H1 (cell line): Measurements from ENCODE around the gene UCHL1. TPM values are rescaled to one million over a fixed set of nuclear protein-coding genes. Genes with fewer than 3 reads are reported as not detected.

Experiments
- CTCF ChIA-PET: fragments of 300-600 bp; sonication (Branson Sonifier 250); formaldehyde crosslinking; loops from one replicate; lab custom pipeline; 2021; ENCODE audit not compliant: partially characterized antibody; lab: Charles Lee
- POLR2A ChIA-PET: fragments of 300-600 bp; sonication (Branson Sonifier 250); formaldehyde crosslinking; loops from one replicate; lab custom pipeline; 2021; ENCODE audit warnings: inconsistent platforms; ENCODE audit not compliant: partially characterized antibody; lab: Charles Lee
- DNase-seq, 2 experiments: peaks; one replicate each; pipeline versions ENCODE4 v3.0.0 to v3.0.0-alpha.2; 2010 to 2022; ENCODE audit warnings: low spot score in 2 of 2, low read depth in 1 of 2, mixed read lengths in 1 of 2
- FAIRE-seq: peaks from 2 replicates; lab custom pipeline; 2011; peaks lifted over from hg19 to GRCh38; lab: Jason Lieb, UNC
- H2AFZ ChIP-seq: 2 replicates; pipeline ENCODE4 v1.8.1; 2012; ENCODE audit warnings: low read length, inconsistent platforms
- H2AK5ac ChIP-seq: 2 replicates; pipeline ENCODE4 v1.6.1; 2013; ENCODE audit warnings: low read depth, low read length
- H2BK120ac ChIP-seq: replicated peaks from 2 replicates; pipeline ENCODE3; 2013; ENCODE audit warnings: low read depth, low read length, inconsistent platforms
- H2BK12ac ChIP-seq: 2 replicates; pipeline ENCODE4 v1.6.1; 2013; ENCODE audit warnings: low read depth, low read length
- H2BK15ac ChIP-seq: 2 replicates; pipeline ENCODE4 v1.6.1; 2013; ENCODE audit warnings: low read length
- H2BK20ac ChIP-seq: 2 replicates; pipeline ENCODE4 v1.6.1; 2013; ENCODE audit warnings: low read length
- H2BK5ac ChIP-seq: 2 replicates; pipeline ENCODE4 v1.6.1; 2013; ENCODE audit warnings: low read depth, low read length
- H3K14ac ChIP-seq: 2 replicates; pipeline ENCODE4 v1.6.1; 2013; ENCODE audit warnings: inconsistent platforms; ENCODE audit not compliant: insufficient read length
- H3K18ac ChIP-seq: 2 replicates; pipeline ENCODE4 v1.6.1; 2013; ENCODE audit warnings: low read length; ENCODE audit errors: extremely low read depth
- H3K23ac ChIP-seq: 2 replicates; pipeline ENCODE4 v1.6.1; 2013; ENCODE audit warnings: inconsistent platforms; ENCODE audit not compliant: insufficient read length
- H3K23me2 ChIP-seq: 2 replicates; pipeline ENCODE4 v1.6.1; 2013; ENCODE audit warnings: low read depth, low read length
- H3K27ac ChIP-seq: 2 replicates; pipeline ENCODE4 v1.6.1; 2011; ENCODE audit warnings: low read depth, low read length, inconsistent platforms
- H3K27me3 ChIP-seq, 4 experiments: replicated peaks in 1 of 4; 1 replicate in 1 of 4; 2 replicates in 3 of 4; pipeline versions ENCODE4 v1.6.1 to v1.8.1; 2011 to 2013; ENCODE audit warnings: low read length in 3 of 4, mild to moderate bottlenecking in 3 of 4, inconsistent platforms in 2 of 4, mixed read lengths in 2 of 4, moderate library complexity in 1 of 4; ENCODE audit not compliant: control insufficient read depth in 3 of 4, insufficient read depth in 3 of 4; ENCODE audit errors: extremely low read depth in 1 of 4
- H3K36me3 ChIP-seq, 4 experiments: 2 replicates each; pipeline versions ENCODE4 v1.6.1 to v1.8.1; 2011 to 2013; ENCODE audit warnings: mild to moderate bottlenecking in 4 of 4, low read length in 3 of 4, moderate library complexity in 2 of 4, control low read depth in 1 of 4, inconsistent platforms in 1 of 4; ENCODE audit not compliant: insufficient read depth in 4 of 4, control insufficient read depth in 2 of 4
- H3K4ac ChIP-seq: replicated peaks from 2 replicates; pipeline ENCODE3; 2013; ENCODE audit warnings: low read length, low read depth, mixed read lengths, inconsistent platforms; ENCODE audit not compliant: insufficient read length
- H3K4me1 ChIP-seq, 4 experiments: replicated peaks in 1 of 4; 1 replicate in 1 of 4; 2 replicates in 3 of 4; pipeline versions ENCODE4 v1.6.1 to v1.8.1; 2011 to 2013; ENCODE audit warnings: low read length in 3 of 4, inconsistent platforms in 2 of 4, mixed read lengths in 1 of 4; ENCODE audit not compliant: insufficient read depth in 4 of 4, control insufficient read depth in 3 of 4
- H3K4me2 ChIP-seq, 2 experiments: 2 replicates each; pipeline versions ENCODE4 v1.6.1 to v1.8.1; 2011 to 2013; ENCODE audit warnings: low read depth in 2 of 2, low read length in 2 of 2, control low read depth in 1 of 2, inconsistent platforms in 1 of 2, mild to moderate bottlenecking in 1 of 2; ENCODE audit not compliant: insufficient read depth in 1 of 2
- H3K4me3 ChIP-seq, 4 experiments: fragments of 200-600, 300-600 bp in 1 of 4; sonication (generic), shearing (Covaris generic), sonication (Bioruptor Twin) in 1 of 4; 2 replicates each; pipeline versions ENCODE4 v1.5.1 to v1.8.1; 2011 to 2016; ENCODE audit warnings: low read length in 4 of 4, low read depth in 3 of 4, control low read depth in 2 of 4, inconsistent platforms in 2 of 4, mild to moderate bottlenecking in 2 of 4, mixed read lengths in 1 of 4, moderate library complexity in 1 of 4; ENCODE audit not compliant: insufficient read depth in 2 of 4; ENCODE audit errors: extremely low read depth in 1 of 4
- H3K56ac ChIP-seq: replicated peaks from 2 replicates; pipeline ENCODE3; 2013; ENCODE audit warnings: low read depth, mild to moderate bottlenecking, mixed read lengths, low read length, inconsistent platforms; ENCODE audit not compliant: insufficient read length
- H3K79me1 ChIP-seq: 2 replicates; pipeline ENCODE4 v1.6.1; 2013; ENCODE audit warnings: low read depth, low read length, control low read depth
- H3K79me2 ChIP-seq, 2 experiments: 2 replicates each; pipeline versions ENCODE4 v1.6.1 to v1.8.1; 2012 to 2013; ENCODE audit warnings: low read length in 2 of 2, mild to moderate bottlenecking in 2 of 2, inconsistent platforms in 1 of 2; ENCODE audit not compliant: insufficient read depth in 2 of 2, control insufficient read depth in 1 of 2
- H3K9ac ChIP-seq, 4 experiments: replicated peaks in 1 of 4; 1 replicate in 1 of 4; 2 replicates in 3 of 4; pipeline versions ENCODE4 v1.6.1 to v1.8.1; 2011 to 2013; ENCODE audit warnings: low read depth in 3 of 4, low read length in 3 of 4, control low read depth in 2 of 4, mild to moderate bottlenecking in 2 of 4, moderate library complexity in 2 of 4, inconsistent platforms in 1 of 4; ENCODE audit errors: extremely low read depth in 1 of 4
- H3K9me3 ChIP-seq, 2 experiments: 2 replicates each; pipeline versions ENCODE4 v1.6.1 to v1.8.1; 2012 to 2013; ENCODE audit warnings: mild to moderate bottlenecking in 2 of 2, moderate library complexity in 2 of 2, control low read depth in 1 of 2, inconsistent platforms in 1 of 2, low read depth in 1 of 2, low read length in 1 of 2, mixed read lengths in 1 of 2; ENCODE audit not compliant: insufficient read depth in 2 of 2
- H4K20me1 ChIP-seq, 2 experiments: replicated peaks in 1 of 2; 2 replicates each; pipeline versions ENCODE3 to v1.8.1; 2011 to 2013; ENCODE audit warnings: inconsistent platforms in 2 of 2, low read length in 2 of 2, mild to moderate bottlenecking in 1 of 2; ENCODE audit not compliant: insufficient read depth in 2 of 2, control insufficient read depth in 1 of 2
- H4K5ac ChIP-seq: 2 replicates; pipeline ENCODE4 v1.6.1; 2013; ENCODE audit warnings: low read length, low read depth, mixed read lengths, inconsistent platforms; ENCODE audit not compliant: insufficient read length
- H4K8ac ChIP-seq: 2 replicates; pipeline ENCODE4 v1.8.0; 2013; ENCODE audit warnings: mild to moderate bottlenecking, moderate library complexity, low read length, inconsistent platforms; ENCODE audit not compliant: insufficient read depth; ENCODE audit errors: extremely low read depth
- H4K91ac ChIP-seq: replicated peaks from 2 replicates; pipeline ENCODE3; 2013; ENCODE audit warnings: low read length, mixed read lengths, inconsistent platforms; ENCODE audit not compliant: insufficient read length
- HDAC6 ChIP-seq: IDR thresholded peaks from one replicate; pipeline ENCODE4 v1.7.1; 2012; ENCODE audit warnings: low read depth, mild to moderate bottlenecking, inconsistent platforms, low read length, moderate library complexity
- MAFK ChIP-seq: IDR thresholded peaks from 2 replicates; pipeline ENCODE4 v1.6.1; 2012; ENCODE audit warnings: low read depth, mild to moderate bottlenecking, improper control_type of control experiment, low read length
- RAD21 ChIP-seq, 2 experiments: IDR thresholded peaks in 1 of 2; conservative IDR thresholded peaks in 1 of 2; 2 replicates each; pipeline ENCODE4 v1.6.1; 2011; ENCODE audit warnings: low read depth in 2 of 2, low read length in 2 of 2, improper control_type of control experiment in 1 of 2, inconsistent platforms in 1 of 2, mild to moderate bottlenecking in 1 of 2, moderate library complexity in 1 of 2
- SIX5 ChIP-seq: IDR thresholded peaks from 2 replicates; pipeline ENCODE4 v1.6.1; 2011; ENCODE audit warnings: mild to moderate bottlenecking, low read depth, low read length
- SP1 ChIP-seq: IDR thresholded peaks from 2 replicates; pipeline ENCODE4 v1.6.1; 2011; ENCODE audit warnings: low read depth, low read length
- WGBS, 2 experiments: shearing (Covaris generic) in 1 of 2; methylation state at CpG; one replicate each; pipeline versions ENCODE4 v1.1.6 to v1.1.7; 2013 to 2015; ENCODE audit warnings: low lambda C conversion rate in 2 of 2, mixed read lengths in 2 of 2, inconsistent platforms in 1 of 2, low coverage in 1 of 2, missing lambda C conversion rate in 1 of 2; ENCODE audit not compliant: insufficient replicate concordance in 2 of 2, insufficient coverage in 1 of 2, insufficient read length in 1 of 2; ENCODE audit errors: extremely low coverage in 1 of 2, missing lambda C conversion rate in 1 of 2; 5-methylcytosine and 5-hydroxymethylcytosine counted together
- polyA plus RNA-seq, 7 experiments: library from polyadenylated mRNA; depleted of rRNA in 3 of 7; stranded (reverse) in 5 of 7; unstranded in 2 of 7; fragments of >200 nt in 5 of 7; fragments of 200-250 nt in 2 of 7; gene quantifications; 1 replicate in 5 of 7; 2 replicates in 1 of 7; 4 replicates in 1 of 7; pipeline versions ENCODE4 v1.2.1 to v1.2.3, GENCODE V29; 2011 to 2013; ENCODE audit warnings: missing spikeins in 2 of 7, mixed read lengths in 2 of 7
- total RNA-seq: library from RNA; stranded (reverse); fragmentation: NEBNext Ultra II Directional; extraction: Animal tissue kit (Norgen Biotek cat#: 25700); gene quantifications from 2 replicates; pipeline ENCODE4 v1.2.1, GENCODE V29; 2021
- TF ChIP-seq, protein P1 (sequence below), 3 experiments: IDR thresholded peaks; 1 replicate in 2 of 3; 2 replicates in 1 of 3; pipeline versions ENCODE4 v1.5.1 to v1.6.1; 2011; ENCODE audit warnings: low read length in 3 of 3, mild to moderate bottlenecking in 3 of 3, inconsistent platforms in 2 of 3, low read depth in 1 of 3, moderate library complexity in 1 of 3; ENCODE audit not compliant: insufficient read depth in 1 of 3; ENCODE audit errors: control extremely low read depth in 1 of 3

UCHL1 gene
- total and polyA plus RNA-seq, 2 of the 8 experiments (the other 6 are each of a cell fraction or from before 2014, with no cell fraction given), result 781 to 1,717 TPM

DNA sequence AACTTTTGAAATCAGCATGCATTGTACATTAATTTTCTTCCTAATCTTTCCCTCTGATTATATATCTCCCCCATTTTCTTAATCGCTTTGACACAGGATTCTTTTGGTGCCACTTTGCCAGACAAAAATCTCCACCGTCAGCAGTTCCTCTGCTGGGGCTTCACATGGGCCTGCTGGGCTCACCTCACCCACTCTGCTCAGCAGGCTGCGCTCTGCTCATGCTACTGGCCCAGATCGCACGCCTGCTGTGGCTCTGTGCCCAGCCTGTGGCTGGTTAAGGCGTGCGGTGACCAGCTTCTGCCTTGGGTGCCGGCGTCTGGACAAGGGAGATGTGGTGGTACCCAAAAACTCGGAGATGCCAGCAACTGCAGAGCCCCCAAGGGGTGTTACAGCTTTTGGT lies 31.1 kb downstream of the UCHL1 start:
- H4K91ac ChIP-seq, result no peak overlapping the region
- no peak overlapping the region for H3K56ac ChIP-seq
- H4K5ac ChIP-seq, result no peak overlapping the region
- no peaks in the 10 kb centered on the region for H3K23me2 ChIP-seq
- H3K27ac ChIP-seq, result no peak overlapping the region
- H3K36me3 ChIP-seq, result no peaks in the 10 kb centered on the region
- no peak overlapping the region for H4K8ac ChIP-seq
- no peak for DNase-seq
- H3K9ac ChIP-seq, result no peak overlapping the region
- H3K4me1 ChIP-seq, result no peaks in the 10 kb centered on the region
- H3K23ac ChIP-seq, result no peak overlapping the region
- H2AK5ac ChIP-seq, result no peak overlapping the region
- H3K4ac ChIP-seq, result no peak overlapping the region
- H3K14ac ChIP-seq, result no peak overlapping the region
- H2BK120ac ChIP-seq, result no peak overlapping the region
- TF ChIP-seq, protein P1, sequence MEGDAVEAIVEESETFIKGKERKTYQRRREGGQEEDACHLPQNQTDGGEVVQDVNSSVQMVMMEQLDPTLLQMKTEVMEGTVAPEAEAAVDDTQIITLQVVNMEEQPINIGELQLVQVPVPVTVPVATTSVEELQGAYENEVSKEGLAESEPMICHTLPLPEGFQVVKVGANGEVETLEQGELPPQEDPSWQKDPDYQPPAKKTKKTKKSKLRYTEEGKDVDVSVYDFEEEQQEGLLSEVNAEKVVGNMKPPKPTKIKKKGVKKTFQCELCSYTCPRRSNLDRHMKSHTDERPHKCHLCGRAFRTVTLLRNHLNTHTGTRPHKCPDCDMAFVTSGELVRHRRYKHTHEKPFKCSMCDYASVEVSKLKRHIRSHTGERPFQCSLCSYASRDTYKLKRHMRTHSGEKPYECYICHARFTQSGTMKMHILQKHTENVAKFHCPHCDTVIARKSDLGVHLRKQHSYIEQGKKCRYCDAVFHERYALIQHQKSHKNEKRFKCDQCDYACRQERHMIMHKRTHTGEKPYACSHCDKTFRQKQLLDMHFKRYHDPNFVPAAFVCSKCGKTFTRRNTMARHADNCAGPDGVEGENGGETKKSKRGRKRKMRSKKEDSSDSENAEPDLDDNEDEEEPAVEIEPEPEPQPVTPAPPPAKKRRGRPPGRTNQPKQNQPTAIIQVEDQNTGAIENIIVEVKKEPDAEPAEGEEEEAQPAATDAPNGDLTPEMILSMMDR (IDR thresholded peaks at IDR 0.05; ENCODE audit: control extremely low read depth in 1 of 3, insufficient read depth in 1 of 3, low read depth in 1 of 3, low read length in 3 of 3), result peak; percentile 13 to 23 (median 15)
- TF ChIP-seq SIX5, result no peak
- peak; percentile 5; the same call in 1 of the 2 replicates for TF ChIP-seq MAFK
- no peak for TF ChIP-seq HDAC6
- peak; percentile 36 to 61; a peak in 3 of 4 replicates for TF ChIP-seq RAD21 (IDR thresholded peaks at IDR 0.05 in 1 of 2, conservative IDR thresholded peaks at IDR 0.05 in 1 of 2; ENCODE audit: low read depth in 2 of 2, low read length in 2 of 2)
- no peak for TF ChIP-seq SP1
- H2BK20ac ChIP-seq, result no peak overlapping the region
- peak overlapping the region; percentile 51; the same call in 1 of the 2 replicates for H2AFZ ChIP-seq
- no peak overlapping the region for H3K18ac ChIP-seq
- H2BK15ac ChIP-seq, result 0 out of 2 replicates have a peak overlapping the region, but pooled peaks have one; percentile 46
- POLR2A ChIA-PET, result interaction anchor here (0.9 kb wide), 1 partner anchor 31 kb away, joined by 3 read pairs; the partner anchor contains the start of gene UCHL1
- no peak overlapping the region for H2BK12ac ChIP-seq
- CTCF ChIA-PET, result interaction anchor here (0.7 to 1.4 kb wide), 4 partner anchors 8 to 374 kb away, joined by 3 to 5 read pairs (median 4); no protein-coding TSS in a partner anchor
- H3K27me3 ChIP-seq, result no peaks in the 10 kb centered on the region
- H3K9me3 ChIP-seq, result no peaks in the 10 kb centered on the region
- WGBS, 2 experiments, result 87% methylated on average over 10 of the region's 10 CpGs; no CpG with 5 or more reads in 1 of the 2 experiments
- no peak overlapping the region for H3K4me2 ChIP-seq
- H2BK5ac ChIP-seq, result no peak overlapping the region
- H4K20me1 ChIP-seq, result no peaks in the 10 kb centered on the region
- FAIRE-seq, result no peak
- no peak overlapping the region for H3K4me3 ChIP-seq
- H3K79me1 ChIP-seq, result no peaks in the 10 kb centered on the region
- H3K79me2 ChIP-seq, result no peaks in the 10 kb centered on the region
